Keratinocyte (primary cell): ENCODE data around the gene SLN.

Source experiments
- CTCF ChIP-seq, 3 experiments: IDR thresholded peaks in 1 of 3; conservative IDR thresholded peaks in 1 of 3; optimal IDR thresholded peaks in 1 of 3; 2 replicates in 2 of 3; 3 replicates in 1 of 3; pipeline versions ENCODE3 to v1.5.1; 2011; ENCODE audit warnings: low read length in 3 of 3, mild to moderate bottlenecking in 3 of 3, moderate library complexity in 2 of 3, control low read depth in 1 of 3, inconsistent platforms in 1 of 3; ENCODE audit not compliant: insufficient read depth in 2 of 3; ENCODE audit errors: extremely low read depth in 1 of 3
- EZH2 ChIP-seq: IDR thresholded peaks from one replicate; pipeline ENCODE4 v1.6.1; 2012; ENCODE audit warnings: inconsistent platforms, mild to moderate bottlenecking, low read length, moderate library complexity

GRCh38 chr11:107707215-107707671, 4.6 kb downstream of the SLN start:
- TF ChIP-seq CTCF (optimal IDR thresholded peaks at IDR 0.05 in 1 of 3, IDR thresholded peaks at IDR 0.05 in 1 of 3, conservative IDR thresholded peaks at IDR 0.05 in 1 of 3; ENCODE audit: extremely low read depth in 1 of 3, insufficient read depth in 2 of 3, low read length in 3 of 3) = no peak
- TF ChIP-seq EZH2 = no peak
